Islet of Langerhans (tissue), 1 donor: ENCODE measurements around the gene ZNF729.
"Not testable (repeated sequence)": the region's sequence is repeated elsewhere in the genome, so short reads cannot be mapped to it uniquely, and the experiment has no call there.

Experiments
- FAIRE-seq: peaks from one replicate; lab custom pipeline; 2011; peaks lifted over from hg19 to GRCh38; lab: Jason Lieb, UNC

ZNF729 gene

DNA sequence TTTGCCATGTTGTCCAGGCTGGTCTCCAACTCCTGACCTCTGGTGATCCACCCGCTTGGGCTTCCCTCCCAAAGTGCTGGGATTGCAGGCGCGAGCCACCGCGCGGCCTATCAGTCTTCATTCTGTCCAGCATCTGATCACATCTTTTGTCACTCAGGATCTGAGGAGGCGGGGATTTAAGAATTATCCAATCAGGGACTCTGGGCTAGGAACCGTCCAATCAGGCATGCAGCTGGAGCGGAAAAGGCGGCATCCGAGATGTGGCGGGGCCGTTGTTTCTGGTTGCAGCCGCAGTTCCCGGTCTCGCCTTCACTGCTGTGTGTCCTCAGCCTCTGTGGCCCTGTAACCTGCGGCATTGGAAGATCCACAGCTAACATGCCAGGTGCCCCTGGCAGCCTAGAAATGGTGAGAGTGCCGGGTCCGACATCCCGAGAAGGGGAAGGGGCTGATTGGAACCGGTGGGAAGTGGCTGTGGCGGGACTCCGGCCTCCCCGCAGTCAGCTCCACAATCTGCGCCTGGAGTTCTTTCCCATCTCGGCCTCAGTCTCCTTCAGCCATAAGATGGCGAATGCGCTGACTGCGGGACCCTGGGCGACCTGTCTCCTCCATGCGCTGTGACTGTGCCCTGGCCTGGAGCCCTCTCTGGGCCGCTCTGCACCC is at the start of gene ZNF729:
Gene ZNF729 (plus strand): TSS at position 291 of the 660 bp plus-strand sequence. CDS start 85 bp downstream, at position 376.
- FAIRE-seq: no peak

DNA sequence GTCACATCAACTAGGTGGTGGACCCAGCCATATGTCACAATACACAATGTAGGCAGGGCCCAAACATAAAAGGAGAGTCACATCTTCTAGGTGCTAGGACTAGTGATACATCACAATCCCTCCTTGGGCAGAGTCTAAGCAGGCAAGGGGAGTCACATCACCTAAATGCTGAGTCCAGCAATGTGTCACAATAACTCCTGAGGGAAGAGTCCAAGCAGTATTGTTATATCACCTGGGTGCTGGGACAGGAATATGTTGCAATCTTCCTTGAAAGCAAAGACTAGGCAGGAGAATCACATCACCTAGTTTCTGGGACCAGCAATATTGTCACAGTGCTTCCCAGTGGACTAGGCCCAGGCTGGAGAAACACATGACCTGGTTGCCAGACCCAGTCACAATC is 29.4 kb upstream of the ZNF729 start:
- no peak for FAIRE-seq

DNA sequence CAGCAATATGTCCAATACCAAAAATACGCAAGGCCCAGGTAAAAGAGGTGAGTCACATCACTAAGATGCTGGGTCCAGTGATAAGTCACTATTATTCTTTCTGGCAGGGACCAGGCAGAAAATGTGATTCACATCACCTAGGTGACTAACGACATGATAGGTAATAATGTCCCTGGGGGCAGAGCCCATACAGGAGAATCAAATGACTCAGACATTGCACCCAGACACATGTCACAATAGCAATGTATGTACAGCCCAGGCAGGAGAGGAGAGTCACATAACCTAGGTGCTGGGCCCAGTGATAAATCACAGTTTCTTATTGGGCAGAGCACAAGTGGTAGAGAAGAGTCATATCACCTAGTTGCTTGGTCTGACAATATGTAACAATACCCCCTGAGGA is 28.9 kb upstream of the ZNF729 start:
- no peak for FAIRE-seq

DNA sequence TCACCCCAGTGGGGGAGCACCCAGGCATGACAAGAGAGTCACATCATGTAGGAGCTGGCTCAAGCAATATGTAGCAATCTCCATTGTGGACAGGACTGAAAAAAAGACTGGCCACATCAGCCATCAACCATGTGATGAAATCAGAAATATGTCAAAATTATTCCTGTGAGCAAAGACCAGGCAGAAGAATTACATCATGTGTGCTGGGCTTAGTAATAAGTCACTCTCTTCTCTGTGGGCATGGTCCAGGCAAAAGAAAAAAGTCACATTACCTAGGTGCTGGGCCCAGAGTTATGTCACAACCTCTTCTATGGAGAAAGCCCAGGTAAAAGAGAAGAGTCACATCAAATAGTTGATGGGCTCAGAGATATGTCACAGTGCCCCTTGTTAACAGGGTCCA is 28.3 kb upstream of the ZNF729 start:
- no peak for FAIRE-seq

DNA sequence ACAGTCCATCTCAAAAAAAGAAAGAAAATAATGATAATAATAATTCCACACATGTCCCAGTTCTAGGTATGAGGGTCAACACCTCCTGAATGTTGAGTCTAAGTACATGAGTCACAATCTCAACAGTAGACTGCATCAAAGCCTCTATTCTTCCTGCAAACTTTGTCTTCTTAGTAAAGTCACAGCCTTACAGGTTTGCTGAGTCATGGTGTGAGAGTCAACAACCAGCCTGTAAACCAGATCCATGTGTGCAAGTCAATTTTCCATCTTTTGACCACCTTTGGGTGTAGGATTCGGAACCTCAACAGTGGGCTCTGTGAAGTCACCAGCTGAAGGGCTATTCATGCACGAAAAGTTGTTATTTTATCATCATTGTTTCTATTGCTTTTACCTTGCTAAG is 25.7 kb upstream of the ZNF729 start:
- FAIRE-seq: no peak

DNA sequence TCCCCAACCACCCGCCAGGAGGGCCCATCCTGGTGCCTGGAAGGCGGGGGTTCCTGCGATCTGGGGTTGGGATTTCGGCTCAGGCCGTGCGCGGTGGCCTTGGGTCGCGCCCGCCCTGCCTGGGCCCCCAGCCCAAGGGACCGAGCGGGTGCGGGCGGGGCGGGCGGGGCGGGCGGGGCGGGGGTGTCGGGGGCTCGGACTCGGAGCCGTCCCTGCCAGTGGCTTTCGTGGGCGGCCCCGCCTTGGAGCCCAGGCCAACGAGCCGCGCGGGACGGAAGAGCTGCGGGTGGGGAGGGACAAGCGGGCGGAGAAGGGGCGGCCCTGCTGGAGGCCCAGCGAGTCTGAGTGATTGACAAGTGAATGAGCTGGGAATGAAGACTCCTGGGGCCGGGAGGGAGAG is 24.6 kb upstream of the ZNF729 start:
- no peak for FAIRE-seq

DNA sequence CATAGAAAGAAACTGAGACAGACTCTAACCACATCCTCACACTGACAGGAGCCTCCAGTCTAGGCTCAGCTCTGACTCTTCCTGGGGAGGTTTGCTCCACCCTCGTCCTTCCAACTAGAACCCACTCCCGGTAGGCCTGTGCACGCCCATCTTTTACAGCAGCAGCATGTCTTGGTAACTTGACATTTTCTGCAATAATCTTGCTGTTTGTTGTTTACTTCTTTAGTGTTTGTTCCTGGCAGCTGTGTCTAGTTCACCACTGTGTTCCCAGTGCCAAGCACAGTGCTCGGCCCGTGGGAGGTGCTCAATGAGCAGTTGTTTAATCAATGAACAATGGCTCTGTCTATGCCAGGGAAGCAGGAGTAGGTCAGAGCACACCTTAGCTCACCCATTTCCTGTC is 23.1 kb upstream of the ZNF729 start:
- FAIRE-seq: no peak

DNA sequence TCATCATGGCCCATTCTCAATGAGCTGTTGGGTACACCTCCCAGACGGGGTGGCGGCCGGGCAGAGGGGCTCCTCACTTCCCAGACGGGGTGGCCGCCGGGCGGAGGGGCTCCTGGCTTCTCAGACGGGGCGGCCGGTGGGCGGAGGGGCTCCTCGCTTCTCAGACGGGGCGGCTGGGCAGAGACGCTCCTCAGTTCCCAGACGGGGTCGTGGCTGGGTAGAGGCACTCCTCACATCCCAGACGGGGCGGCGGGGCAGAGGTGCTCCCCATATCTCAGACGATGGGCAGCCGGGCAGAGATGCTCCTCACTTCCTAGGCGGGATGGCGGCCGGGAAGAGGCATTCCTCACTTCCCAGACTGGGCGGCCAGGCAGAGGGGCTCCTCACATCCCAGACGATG is 35.3 kb downstream of the ZNF729 start:
- not testable (repeated sequence) for FAIRE-seq

DNA sequence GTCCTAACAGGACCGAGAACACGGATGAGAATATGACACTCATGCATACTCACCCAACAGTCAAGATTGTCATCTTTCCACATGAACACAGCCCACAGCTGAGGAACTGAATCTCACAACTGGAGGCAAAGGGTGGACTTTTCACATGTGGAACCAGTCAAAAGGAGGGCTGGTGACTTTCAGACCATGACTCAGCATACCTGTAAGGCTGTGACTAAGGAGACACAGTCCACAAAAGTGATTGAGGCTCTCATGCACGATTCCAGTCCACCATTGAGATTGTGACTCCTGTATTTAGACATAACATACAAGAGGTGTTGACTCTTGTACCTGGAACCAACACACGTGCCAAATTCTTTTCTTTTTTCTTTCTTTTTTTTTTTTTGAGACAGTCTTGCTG is 40.0 kb downstream of the ZNF729 start:
- no peak for FAIRE-seq

DNA sequence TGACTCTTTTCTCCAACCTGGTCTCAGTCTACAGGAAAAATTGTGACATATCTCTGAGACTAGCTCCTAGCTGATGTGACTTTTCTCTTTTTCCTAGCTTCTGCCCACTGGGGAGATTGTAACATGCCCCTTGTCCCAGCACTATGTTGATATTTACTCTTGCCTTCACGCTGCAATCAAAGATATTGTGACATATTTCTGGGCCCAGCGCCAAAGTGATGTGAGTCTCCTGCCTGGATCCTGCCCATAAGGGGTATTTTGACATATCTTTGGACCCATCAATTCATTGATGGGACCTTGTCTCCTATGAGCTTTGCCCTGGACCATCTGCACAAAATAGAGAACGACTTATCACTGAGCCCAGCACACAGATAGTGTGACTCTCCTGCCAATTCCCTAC is 41.1 kb downstream of the ZNF729 start:
- FAIRE-seq: no peak

DNA sequence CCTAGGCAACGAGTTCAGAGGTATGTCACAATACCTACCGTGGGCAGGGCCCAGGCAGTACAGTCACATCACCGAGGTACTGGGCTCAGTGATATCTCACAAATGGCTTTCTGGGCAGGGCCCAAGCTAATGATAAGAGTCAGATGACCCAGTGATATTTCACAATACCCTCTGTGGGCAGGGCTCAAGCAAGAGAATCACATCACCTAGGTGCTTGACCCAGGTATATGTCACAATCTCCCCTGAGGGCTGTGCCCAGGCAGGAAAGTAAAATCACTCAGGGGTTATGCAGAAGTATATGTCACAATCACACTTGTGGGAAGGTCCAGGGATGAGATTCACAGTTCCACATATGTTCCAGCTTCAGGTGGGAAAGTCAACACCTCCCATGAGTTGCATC is 45.3 kb downstream of the ZNF729 start:
- no peak for FAIRE-seq

DNA sequence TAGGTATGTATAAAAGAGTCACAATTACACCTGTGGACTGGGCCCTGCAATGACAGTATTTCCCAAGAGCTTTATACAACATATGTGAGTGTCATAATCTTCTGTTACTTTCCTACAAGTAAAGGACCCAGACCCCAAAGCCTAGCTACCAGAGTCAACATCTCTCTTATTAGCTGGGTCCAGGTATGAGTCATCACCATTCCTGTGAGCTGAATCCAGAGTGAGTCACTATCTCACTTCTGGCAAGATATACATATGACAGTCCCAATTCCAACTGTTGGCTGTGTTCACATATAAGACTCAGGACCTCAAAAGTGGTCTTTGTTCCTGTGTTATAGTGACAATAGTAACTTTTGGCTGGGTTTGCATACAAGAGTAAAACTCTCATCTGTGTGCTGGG is 46.7 kb downstream of the ZNF729 start:
- no peak for FAIRE-seq

DNA sequence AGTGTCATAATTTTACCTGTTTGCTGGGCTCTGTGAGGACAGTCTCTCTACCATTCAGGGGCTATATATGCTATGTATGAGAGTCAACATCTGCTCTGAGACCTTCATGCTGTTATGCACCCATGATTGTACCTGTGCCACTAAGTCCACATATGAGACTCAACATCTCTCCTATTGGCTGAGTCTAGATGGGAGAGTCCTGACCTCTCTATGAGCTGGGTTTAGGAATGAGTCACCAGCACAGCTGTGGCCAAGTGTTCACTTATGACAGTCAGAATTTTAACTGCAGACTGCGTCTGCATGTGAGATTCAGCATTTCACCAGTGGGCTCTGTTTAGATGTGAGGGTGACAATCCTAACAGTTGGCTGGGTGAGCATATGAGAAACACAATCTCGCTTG is 49.5 kb downstream of the ZNF729 start:
- FAIRE-seq: no peak

DNA sequence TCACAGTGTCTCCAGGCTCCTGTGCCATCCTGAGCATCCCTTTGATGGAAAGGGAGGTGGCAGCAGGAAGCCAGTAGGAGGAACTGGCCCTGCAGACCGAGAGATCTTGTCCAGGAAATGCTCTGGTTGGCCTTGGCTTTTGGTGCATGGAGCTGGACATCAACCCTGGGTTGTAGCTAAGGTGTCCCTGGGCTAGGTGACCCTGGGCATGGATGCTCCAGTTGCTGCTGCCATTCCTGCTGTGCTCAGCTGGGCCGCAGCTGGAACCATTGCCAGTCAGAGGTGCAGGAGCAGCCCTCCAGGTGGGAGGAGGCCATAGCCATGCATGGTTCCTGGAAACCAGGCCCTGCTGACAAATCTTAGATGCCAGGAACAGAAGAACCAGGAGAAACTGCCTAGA is 68.4 kb downstream of the ZNF729 start:
- FAIRE-seq: no peak
